ENCODE results near the gene SYCE1L.
"Not testable (repeated sequence)": the region's sequence is repeated elsewhere in the genome, so short reads cannot be mapped to it uniquely, and the experiment has no call there.

Gene SYCE1L

GRCh38 chr16:77168901-77169300 is 30.3 kb upstream of the SYCE1L start:
- no peak for DNase-seq (ENCODE audit: low read depth)
- TF ChIP-seq CTCF (IDR thresholded peaks at IDR 0.05; ENCODE audit: low read depth, low read length, missing control alignments), result no peak
- no peak overlapping the region for H3K4me3 ChIP-seq (ENCODE audit: low read depth, low read length)

GRCh38 chr16:77169650-77170236 is 29.5 kb upstream of the SYCE1L start:
- H3K4me3 ChIP-seq (ENCODE audit: low read depth, low read length), result no peak overlapping the region
- TF ChIP-seq CTCF (IDR thresholded peaks at IDR 0.05; ENCODE audit: low read depth, low read length, missing control alignments), result peak; percentile 79
- DNase-seq (ENCODE audit: low read depth), result peak; percentile 21

DNA sequence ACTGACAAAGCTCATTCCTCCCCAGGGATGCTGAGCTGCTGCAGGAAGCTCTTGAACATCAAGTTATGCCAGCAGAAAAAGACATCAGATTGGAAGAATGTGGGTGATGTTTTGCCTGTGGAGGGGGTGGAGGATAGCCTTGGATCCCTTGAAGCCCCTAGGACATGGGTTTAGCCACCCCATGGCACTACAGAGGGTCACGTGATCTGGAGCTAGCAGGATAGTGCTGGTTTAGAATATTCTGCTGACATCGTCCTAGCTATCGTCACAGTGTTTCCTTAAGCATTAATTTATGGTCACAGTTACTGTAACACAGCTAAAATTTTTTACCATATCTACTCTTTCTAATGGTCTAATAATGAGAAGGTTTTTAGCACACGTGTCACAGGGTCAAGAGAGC is 28.4 kb upstream of the SYCE1L start:
- DNase-seq (ENCODE audit: low read depth), result no peak
- H3K4me3 ChIP-seq (ENCODE audit: low read depth, low read length), result no peak overlapping the region
- no peak for TF ChIP-seq CTCF (IDR thresholded peaks at IDR 0.05; ENCODE audit: low read depth, low read length, missing control alignments)

DNA sequence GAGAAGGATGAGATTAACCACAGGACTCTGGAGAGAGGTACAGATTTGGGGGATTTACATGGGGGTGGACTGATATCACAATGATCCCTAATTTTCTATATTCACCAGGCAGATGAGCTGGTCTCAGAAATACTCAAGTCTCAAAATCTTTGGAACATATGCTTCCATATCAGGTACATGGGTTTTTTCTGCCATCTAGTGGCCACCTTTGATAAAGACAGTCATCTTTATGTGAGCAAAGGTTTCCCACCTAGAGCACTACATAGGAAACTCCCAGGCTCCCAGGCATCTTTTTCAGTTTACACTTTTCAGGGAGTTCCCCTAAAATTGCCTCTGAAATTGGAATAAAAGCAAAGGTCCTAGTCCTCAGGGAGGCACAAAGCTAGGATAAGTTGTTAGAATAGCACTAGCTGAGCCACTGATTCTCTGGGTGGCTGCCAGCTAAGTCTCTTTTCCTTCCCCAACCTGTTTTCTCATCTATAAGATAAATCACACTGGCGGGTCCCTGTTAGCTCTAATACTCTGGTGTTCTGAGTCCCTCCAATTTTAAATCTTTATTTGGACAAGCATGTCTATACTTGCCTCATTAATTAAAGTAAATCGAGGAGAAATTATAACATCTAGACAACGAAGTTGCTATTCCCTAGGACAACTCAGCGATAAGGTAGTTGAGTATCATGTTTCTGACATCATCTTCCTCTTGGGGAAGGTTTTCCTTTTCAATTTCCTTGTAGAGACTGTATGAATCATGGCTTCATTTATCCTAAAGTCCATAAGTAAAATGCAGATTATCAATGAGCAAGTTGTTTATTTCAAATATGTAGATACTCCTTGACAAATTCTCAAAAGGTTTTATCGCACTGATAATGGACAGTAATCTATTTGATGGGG is 27.2 kb upstream of the SYCE1L start:
- peak; percentile 68 for TF ChIP-seq CTCF (IDR thresholded peaks at IDR 0.05; ENCODE audit: low read depth, low read length, missing control alignments)
- peak; percentile 21 for DNase-seq (ENCODE audit: low read depth)
- H3K4me3 ChIP-seq (ENCODE audit: low read depth, low read length), result no peak overlapping the region

- no peak for TF ChIP-seq CTCF (IDR thresholded peaks at IDR 0.05; ENCODE audit: low read depth, low read length, missing control alignments)
- no peak overlapping the region for H3K4me3 ChIP-seq (ENCODE audit: low read depth, low read length)
- DNase-seq (ENCODE audit: low read depth), result no peak
Measured at GRCh38 chr16:77172951-77173350, 26.3 kb upstream of the SYCE1L start.

- H3K4me3 ChIP-seq (ENCODE audit: low read depth, low read length), result no peak overlapping the region
- DNase-seq (ENCODE audit: low read depth), result no peak
Measured at GRCh38 chr16:77183137-77183536, 16.1 kb upstream of the SYCE1L start.

GRCh38 chr16:77186298-77186697 is 12.9 kb upstream of the SYCE1L start:
- DNase-seq (ENCODE audit: low read depth); H3K4me3 ChIP-seq (ENCODE audit: low read depth, low read length): not testable (repeated sequence)

More at GRCh38 chr16:77183137-77183536, 16.1 kb upstream of the SYCE1L start:
- TF ChIP-seq CTCF (IDR thresholded peaks at IDR 0.05; ENCODE audit: low read depth, low read length, missing control alignments), result no peak
